HG03565 (cell line): ENCODE results near the gene ARMC8.
"Not testable (repeated sequence)": the region's sequence is repeated elsewhere in the genome, so short reads cannot be mapped to it uniquely, and the experiment has no call there.

ENCODE experiments used
- ATAC-seq: cut with Tn5 transposase; IDR thresholded peaks from one replicate; pipeline ENCODE4 v1.9.1; 2021; ENCODE audit warnings: mild to moderate bottlenecking, moderate library complexity; ENCODE audit not compliant: unreplicated experiment

The ARMC8 gene

GRCh38 chr3:138187296-138188012, at the start of gene ARMC8:
TSS of gene ARMC8 (plus strand) at chr3:138187301. CDS start at chr3:138187555, 254 bp downstream.
- peak; percentile 28 for ATAC-seq

DNA sequence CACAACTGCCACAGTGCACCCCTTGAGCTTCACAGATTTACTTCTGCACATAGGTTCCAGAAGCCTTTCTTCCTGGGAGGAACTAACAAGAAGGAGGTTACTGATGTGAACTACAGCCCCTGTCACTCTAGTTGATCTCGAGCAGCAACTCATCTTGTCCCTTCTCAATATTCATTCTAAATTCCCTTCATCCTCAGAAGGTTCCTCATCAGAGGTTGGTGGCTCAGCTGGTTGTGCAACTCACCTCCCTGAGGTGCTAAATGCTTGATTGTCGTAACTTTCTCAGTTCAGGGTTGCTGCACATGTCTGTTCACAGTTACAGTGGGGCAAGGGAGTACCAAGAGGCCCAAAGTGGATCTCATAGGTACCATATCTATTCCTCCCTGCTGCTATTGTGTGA, 49.2 kb upstream of the ARMC8 start:
- ATAC-seq: no peak

DNA sequence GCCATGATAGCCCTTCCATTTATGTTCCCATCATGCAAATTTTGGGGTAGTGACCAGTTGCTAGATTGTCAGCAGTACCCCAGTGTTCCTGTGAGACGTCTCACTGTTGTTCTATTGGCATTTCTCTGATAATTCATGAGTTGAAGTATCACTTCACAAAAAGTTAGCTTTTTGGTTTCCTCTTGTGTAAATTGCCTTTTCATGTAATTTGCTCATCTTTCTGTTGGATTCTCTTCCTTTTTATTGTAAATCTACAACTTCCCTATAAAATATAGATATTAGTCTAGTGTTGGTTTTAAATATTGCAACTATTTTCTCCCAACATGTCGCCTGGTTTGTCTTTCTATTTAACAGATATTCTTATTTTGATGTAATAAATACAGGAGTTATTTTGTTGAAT, 47.4 kb upstream of the ARMC8 start:
- no peak for ATAC-seq

GRCh38 chr3:138140940-138141339, 46.2 kb upstream of the ARMC8 start:
- ATAC-seq: no peak

DNA sequence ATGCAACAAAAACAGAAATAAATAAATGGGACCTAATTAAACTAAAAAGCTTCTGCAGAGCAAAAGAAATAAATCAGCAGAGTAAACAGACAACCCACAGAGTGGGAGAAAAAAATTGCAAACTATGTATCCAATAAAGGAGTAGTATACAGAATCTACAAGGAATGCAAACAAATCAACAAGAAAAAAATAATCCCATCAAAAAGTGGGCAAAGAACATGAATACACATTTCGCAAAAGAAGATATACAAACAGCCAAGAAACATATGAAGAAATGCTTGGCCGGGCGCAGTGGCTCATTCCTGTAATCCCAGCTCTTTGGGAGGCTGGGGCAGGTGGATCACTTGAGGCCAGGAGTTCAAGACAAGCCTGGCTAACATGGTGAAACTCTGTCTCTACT, 44.9 kb upstream of the ARMC8 start:
- ATAC-seq: not testable (repeated sequence)

GRCh38 chr3:138148503-138148902, 38.6 kb upstream of the ARMC8 start:
- no peak for ATAC-seq

DNA sequence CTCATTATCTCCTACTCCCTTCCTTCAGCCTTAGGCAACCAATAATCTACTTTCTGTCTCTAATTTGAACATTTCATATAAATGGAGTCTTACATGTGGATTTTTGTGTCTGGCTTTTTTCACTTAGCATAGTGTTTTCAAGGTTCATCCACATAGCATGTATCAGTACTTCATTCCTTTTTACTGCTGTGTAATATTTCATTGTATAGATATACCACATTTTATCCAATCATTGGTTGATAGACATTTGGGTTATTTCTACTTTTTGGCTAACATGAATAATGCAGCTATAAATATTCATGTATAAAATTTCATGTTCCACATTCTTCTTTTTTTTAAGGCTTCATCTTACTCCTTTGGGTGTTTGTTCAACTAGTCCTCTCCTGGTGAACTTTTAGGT, 32.6 kb upstream of the ARMC8 start:
- ATAC-seq: no peak

GRCh38 chr3:138157743-138158142, 29.4 kb upstream of the ARMC8 start:
- no peak for ATAC-seq

DNA sequence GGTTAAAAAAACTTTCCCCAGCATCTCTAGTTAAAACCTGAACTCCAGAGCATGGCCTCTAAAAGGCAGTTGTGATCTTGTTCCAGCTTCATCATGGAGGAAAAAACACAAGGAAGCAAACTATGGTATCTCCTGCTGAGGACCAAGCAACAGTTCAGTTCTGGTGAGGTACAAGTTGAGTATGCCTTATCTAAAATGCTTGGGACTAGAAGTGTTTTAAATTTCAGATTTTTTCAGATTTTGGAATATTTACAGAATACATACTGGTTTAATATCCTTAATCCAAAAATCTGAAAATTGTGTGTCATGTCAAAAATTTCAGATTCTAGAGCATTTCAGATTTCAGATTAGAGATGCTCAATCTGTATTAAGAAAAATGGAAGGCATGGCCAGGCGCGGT, 22.0 kb upstream of the ARMC8 start:
- ATAC-seq: no peak

GRCh38 chr3:138172625-138173024, 14.5 kb upstream of the ARMC8 start:
- no peak for ATAC-seq

- ATAC-seq: no peak
These were observed 13.2 kb upstream of the ARMC8 start for GRCh38 chr3:138173769-138174420.

DNA sequence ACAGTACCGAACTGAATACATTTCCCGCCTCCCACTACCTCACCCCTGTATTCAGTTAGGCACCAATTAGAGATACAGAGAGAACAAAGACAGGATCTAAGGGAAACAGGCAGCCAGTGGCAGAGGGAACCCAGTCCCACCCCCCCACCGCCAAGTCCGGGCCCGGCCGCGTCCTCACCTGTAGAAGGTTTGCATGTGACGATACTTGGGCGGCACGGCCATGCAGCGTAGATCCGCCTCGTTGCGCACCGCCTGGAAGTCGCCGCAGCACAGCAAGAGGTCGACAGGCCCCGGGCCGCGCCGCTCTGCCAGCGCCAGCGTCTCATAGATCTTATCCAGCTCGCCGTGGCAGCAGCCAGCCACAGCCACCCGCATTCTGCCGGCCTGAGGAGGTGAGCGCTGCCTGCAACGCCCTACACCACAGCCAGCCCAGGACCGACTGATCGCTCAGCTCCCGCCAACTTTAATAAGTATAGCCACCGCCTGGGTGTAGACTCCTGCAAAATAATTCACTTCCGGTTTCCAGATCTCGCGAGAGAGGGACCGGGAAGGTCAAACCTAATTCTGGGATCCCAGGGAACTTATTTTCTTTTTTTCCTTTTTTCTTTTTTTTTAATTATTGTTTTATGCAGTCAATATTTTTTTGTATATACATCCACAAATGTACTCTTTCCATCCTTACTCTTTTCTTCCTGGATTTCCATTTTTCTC, 12.5 kb upstream of the ARMC8 start, which contains the start of gene DBR1:
Gene DBR1 (minus strand): TSS at position 501 of the 711 bp plus-strand sequence. CDS start 126 bp downstream, at position 375.
- ATAC-seq: peak; percentile 78

GRCh38 chr3:138180375-138181029, 6.6 kb upstream of the ARMC8 start:
- peak; percentile 83 for ATAC-seq

- ATAC-seq: no peak
These were observed 2.1 kb upstream of the ARMC8 start for GRCh38 chr3:138184994-138185393.

DNA sequence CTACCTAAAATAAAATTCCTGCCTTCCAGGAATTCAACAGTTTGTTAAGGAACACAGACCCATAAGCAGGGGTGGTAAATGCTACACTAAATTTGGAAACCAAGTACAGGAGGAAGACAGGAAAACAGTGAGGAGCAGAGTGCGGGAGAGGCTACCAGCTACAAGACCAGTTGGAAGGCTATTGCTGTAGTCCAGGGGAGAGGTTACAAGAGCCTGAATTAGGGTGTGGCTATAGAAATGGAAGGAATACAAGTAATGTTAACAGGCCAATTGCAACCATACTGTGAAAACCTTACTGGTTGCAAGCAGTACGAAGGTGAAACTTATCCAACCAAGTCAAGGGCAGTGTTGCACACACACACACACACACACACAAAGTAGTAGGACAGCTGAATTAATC, 880 bp upstream of the ARMC8 start:
- ATAC-seq: no peak

GRCh38 chr3:138186803-138187295, 252 bp upstream of the ARMC8 start:
- peak; percentile 84 for ATAC-seq

DNA sequence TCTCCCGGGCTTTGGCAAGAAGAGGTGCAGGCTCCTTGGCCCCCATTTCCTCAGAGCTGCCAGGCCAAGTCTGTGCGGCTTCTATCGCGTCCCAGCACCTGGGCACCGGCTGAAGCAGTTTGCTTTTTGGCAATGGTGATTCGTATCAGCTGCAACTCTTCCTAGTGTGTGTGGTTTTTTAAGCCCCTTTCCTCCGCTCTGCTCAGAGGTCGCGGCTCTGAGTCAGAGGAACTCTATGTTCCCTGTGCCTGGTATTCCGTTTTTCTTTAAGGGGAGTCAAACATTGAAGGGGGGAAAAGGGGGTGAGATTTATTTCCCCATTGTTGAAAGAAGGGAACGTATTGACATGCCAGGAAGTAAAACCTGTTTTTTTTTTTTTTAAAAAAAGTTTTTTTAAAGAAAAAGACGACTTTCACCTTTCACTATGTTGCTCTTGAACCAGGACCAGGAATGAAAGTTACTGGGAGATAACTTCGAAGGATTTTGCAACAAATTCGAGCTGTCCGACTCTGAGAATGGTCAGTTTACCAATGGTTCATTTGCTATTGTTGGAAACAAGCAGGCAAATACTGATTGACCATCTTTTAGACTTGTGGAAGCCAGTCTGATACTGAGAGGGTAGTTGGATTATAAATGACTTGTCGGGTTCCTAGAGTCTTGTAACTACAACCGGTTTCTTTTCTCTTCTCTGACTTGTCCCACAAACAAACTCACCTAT, 1.1 kb downstream of the ARMC8 start:
- ATAC-seq: no peak

GRCh38 chr3:138195481-138195880, 8.4 kb downstream of the ARMC8 start:
- no peak for ATAC-seq

DNA sequence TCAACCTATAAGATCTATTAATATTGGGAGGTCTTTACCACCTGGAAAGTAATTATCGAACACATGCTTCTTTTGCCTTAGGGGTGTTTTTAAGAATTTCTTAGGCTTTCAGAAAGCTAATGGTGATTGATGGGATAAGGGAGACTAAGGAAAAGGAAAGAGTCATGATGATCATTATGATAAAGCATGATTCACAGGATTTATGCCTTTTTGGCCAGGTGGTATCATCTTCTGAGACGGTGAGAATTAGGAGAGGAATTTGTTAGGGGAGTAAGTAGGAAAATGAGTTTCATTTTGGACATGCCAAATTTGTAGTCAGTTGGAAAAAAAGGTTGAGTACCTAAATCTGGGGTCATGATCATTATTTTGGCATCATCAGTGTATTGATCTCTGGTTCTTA, 8.9 kb downstream of the ARMC8 start:
- no peak for ATAC-seq

- no peak for ATAC-seq
These were observed 10.0 kb downstream of the ARMC8 start for GRCh38 chr3:138197058-138197457.
